ENCODE data around the gene STAG3. TPM values are rescaled to one million over a fixed set of nuclear protein-coding genes. Genes with fewer than 3 reads are reported as not detected.

STAG3 gene
- total RNA-seq, 1 donor from 2014 or later: 1.9 TPM

DNA sequence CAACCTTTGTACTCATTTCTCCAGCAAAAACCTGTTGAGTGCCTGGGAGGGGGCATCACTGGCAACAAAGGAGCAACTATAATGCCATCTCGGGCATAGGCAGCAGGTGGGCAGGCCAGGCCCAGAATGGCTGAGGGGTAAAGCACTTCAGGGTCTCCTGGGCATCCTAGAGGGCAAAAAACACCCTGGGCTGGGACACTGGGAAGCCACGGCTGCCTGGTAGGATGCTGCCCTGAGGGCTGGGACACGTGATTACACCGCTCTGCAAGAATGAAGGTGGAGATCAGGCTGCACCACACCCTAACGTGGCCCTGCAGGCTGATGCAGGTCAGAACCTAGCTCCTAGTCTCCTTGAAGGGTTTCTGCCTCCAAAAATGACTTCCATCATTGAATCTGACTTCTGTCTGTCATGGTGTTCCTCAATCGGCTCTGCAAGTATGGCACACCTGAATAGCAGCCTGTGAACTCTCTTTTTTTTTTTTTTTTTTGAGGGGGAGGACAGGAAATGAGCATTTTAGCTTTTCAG lies 14.6 kb upstream of the STAG3 start:
- TF ChIP-seq, protein P1, sequence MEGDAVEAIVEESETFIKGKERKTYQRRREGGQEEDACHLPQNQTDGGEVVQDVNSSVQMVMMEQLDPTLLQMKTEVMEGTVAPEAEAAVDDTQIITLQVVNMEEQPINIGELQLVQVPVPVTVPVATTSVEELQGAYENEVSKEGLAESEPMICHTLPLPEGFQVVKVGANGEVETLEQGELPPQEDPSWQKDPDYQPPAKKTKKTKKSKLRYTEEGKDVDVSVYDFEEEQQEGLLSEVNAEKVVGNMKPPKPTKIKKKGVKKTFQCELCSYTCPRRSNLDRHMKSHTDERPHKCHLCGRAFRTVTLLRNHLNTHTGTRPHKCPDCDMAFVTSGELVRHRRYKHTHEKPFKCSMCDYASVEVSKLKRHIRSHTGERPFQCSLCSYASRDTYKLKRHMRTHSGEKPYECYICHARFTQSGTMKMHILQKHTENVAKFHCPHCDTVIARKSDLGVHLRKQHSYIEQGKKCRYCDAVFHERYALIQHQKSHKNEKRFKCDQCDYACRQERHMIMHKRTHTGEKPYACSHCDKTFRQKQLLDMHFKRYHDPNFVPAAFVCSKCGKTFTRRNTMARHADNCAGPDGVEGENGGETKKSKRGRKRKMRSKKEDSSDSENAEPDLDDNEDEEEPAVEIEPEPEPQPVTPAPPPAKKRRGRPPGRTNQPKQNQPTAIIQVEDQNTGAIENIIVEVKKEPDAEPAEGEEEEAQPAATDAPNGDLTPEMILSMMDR (conservative IDR thresholded peaks at IDR 0.05): no peak
- H3K36me3 Mint-ChIP-seq (ENCODE audit: low read depth): no peaks in the 10 kb centered on the region
- H3K27me3 Mint-ChIP-seq (ENCODE audit: low read depth): peaks cover 22% of the 10 kb centered on the region
- H3K9me3 Mint-ChIP-seq: no peaks in the 10 kb centered on the region
- DNase-seq (ENCODE audit: low read depth, low spot score): no peak
- no peak overlapping the region for H3K27ac Mint-ChIP-seq (ENCODE audit: unreplicated experiment)
- peaks cover 24% of the 10 kb centered on the region for H3K4me1 Mint-ChIP-seq
- peak overlapping the region; percentile 63 for H3K4me3 Mint-ChIP-seq

DNA sequence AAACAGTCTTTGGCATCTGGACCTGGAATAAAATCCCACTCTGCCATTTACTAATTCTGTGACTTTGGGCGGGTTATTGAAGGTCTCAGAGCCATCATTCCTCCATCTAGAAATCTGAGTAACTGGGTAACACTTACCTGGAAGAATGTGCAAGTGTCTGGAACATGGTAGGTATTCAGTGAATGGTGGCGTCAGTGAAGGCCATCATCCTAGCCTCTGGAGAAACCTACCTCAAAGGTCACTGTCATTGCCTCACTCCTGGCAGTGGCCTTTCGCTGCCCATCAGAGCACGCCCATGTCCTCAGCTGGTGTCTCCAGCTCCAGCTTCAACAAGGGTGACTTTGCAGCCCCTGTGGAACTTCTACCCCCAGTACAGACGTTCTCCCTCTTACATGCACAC lies 13.8 kb upstream of the STAG3 start:
- peaks cover 29% of the 10 kb centered on the region for H3K4me1 Mint-ChIP-seq
- H3K27me3 Mint-ChIP-seq (ENCODE audit: low read depth): peaks cover 31% of the 10 kb centered on the region
- DNase-seq (ENCODE audit: low read depth, low spot score): no peak
- TF ChIP-seq, protein P1 (conservative IDR thresholded peaks at IDR 0.05): no peak
- H3K4me3 Mint-ChIP-seq: peak overlapping the region; percentile 6
- no peaks in the 10 kb centered on the region for H3K36me3 Mint-ChIP-seq (ENCODE audit: low read depth)
- H3K27ac Mint-ChIP-seq (ENCODE audit: unreplicated experiment): no peak overlapping the region
- H3K9me3 Mint-ChIP-seq: no peaks in the 10 kb centered on the region

DNA sequence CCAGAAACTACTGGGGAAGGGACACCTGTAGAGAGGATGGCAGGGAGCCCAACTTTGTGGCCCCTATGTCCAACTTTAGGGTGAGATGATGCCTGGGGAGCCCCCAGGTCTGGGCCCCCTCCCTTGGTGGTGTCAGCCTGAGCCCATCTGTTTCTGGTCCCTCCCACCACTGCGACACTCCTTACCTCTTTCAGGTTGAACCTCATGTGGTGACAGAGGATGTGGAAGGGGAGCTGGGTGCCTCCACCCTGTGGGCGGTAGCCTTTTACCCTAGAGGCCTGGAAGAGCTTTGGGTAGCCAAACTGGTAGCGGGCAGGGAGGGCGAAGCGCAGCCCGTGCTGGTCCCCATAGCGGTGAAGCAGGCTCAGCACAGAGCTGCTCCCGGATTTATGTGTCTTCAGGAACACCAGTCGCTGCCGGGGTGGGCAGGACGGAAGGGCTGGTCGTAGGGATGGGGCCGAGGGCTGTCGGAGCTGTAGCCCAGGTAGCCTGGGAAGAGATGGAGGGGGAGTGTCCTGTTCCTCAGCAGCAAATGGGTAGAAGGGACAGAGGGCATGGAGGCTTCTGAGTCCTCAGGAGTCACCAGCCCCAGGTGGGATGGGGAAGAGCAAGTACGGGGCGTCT lies 11.3 kb upstream of the STAG3 start:
- TF ChIP-seq, protein P1 (conservative IDR thresholded peaks at IDR 0.05): no peak
- peaks cover 44% of the 10 kb centered on the region for H3K4me1 Mint-ChIP-seq
- H3K36me3 Mint-ChIP-seq (ENCODE audit: low read depth): no peaks in the 10 kb centered on the region
- no peak overlapping the region for H3K27ac Mint-ChIP-seq (ENCODE audit: unreplicated experiment)
- H3K9me3 Mint-ChIP-seq: no peaks in the 10 kb centered on the region
- H3K27me3 Mint-ChIP-seq (ENCODE audit: low read depth): peaks cover 36% of the 10 kb centered on the region
- peak overlapping the region; percentile 85 for H3K4me3 Mint-ChIP-seq
- no peak for DNase-seq (ENCODE audit: low read depth, low spot score)

DNA sequence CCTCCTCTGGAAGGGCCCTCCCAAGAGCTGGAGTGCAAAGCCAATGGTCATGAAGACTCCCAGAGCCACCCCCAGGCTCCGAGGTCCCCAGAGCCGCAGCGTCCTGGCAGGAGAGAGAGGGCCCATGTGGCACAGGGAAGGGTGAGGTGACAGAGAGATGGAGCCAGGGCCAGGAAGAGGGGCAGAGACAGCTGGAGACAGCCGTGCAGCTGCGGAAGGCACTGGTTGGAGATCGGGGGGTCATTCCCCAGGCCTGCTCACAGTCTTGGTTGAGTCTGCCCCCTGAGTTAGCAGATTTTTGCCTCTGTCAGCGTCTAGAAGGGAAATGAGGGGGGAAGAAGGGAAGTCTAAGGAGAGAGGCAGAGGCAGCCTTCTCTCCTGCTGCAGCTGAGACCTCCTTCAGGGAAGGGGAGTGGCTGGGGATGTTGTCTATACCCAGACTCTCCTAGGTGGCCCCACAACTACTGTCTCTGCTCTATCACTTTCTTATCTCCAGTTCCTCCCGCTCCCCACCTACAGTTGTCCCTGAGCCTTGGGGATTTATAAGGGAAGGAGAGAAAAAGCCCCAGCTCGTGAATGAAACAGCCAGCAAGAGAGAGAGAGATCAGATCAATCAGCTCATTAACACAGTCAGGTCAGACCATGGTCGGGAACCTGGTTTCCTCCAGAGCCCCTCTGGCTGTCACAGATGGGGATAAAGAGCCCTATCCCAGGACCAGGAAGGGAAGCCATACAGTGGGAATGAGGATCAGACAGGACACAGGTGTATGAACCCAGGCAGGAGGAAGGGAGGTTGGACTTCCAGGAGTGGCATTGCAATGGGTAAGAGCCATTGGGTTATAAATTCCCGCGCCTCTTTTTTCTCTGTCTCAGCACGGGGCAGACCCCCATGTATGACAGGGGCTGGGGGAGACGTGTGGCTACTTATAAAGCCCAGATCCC lies 10.5 kb upstream of the STAG3 start:
- H3K27me3 Mint-ChIP-seq (ENCODE audit: low read depth): peaks cover 41% of the 10 kb centered on the region
- H3K4me1 Mint-ChIP-seq: peaks cover 49% of the 10 kb centered on the region
- H3K36me3 Mint-ChIP-seq (ENCODE audit: low read depth): no peaks in the 10 kb centered on the region
- TF ChIP-seq, protein P1 (conservative IDR thresholded peaks at IDR 0.05): no peak
- no peaks in the 10 kb centered on the region for H3K9me3 Mint-ChIP-seq
- H3K27ac Mint-ChIP-seq (ENCODE audit: unreplicated experiment): peak overlapping the region; percentile 92
- DNase-seq (ENCODE audit: low read depth, low spot score): no peak
- peak overlapping the region; percentile 85 for H3K4me3 Mint-ChIP-seq

DNA sequence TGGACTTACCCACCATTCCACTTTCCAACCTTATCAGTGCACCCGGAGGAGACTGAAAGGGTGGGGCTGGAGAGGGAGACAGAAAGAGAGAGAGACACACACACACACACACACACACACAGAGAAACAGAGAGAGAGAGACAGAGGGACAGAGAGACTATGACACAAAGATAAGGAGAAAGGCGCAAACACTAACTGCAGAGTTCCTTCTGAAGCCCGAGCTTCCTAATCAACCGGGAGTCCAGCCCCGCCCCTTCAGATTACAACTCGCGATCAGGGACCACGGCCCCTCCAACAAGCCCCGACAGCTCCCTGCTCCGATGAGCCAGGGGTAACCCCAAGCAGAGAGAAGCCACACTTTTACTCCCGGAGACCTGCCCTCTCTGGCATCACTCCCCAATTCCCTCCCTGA lies 9.8 kb upstream of the STAG3 start:
- peaks cover 49% of the 10 kb centered on the region for H3K4me1 Mint-ChIP-seq
- DNase-seq (ENCODE audit: low read depth, low spot score): no peak
- no peaks in the 10 kb centered on the region for H3K36me3 Mint-ChIP-seq (ENCODE audit: low read depth)
- peak overlapping the region; percentile 85 for H3K4me3 Mint-ChIP-seq
- TF ChIP-seq, protein P1 (conservative IDR thresholded peaks at IDR 0.05): no peak
- H3K27ac Mint-ChIP-seq (ENCODE audit: unreplicated experiment): peak overlapping the region; percentile 92
- no peaks in the 10 kb centered on the region for H3K9me3 Mint-ChIP-seq
- peaks cover 41% of the 10 kb centered on the region for H3K27me3 Mint-ChIP-seq (ENCODE audit: low read depth)

All from neural crest cell (in vitro differentiated cells).